ENCODE data around the gene BCL11A. TPM values are rescaled to one million over a fixed set of nuclear protein-coding genes. Genes with fewer than 3 reads are reported as not detected.

Gene BCL11A
- total and polyA plus RNA-seq, 9 donors: 0.81 to 5.7 (median 3.2) TPM; not detected in 1

DNA sequence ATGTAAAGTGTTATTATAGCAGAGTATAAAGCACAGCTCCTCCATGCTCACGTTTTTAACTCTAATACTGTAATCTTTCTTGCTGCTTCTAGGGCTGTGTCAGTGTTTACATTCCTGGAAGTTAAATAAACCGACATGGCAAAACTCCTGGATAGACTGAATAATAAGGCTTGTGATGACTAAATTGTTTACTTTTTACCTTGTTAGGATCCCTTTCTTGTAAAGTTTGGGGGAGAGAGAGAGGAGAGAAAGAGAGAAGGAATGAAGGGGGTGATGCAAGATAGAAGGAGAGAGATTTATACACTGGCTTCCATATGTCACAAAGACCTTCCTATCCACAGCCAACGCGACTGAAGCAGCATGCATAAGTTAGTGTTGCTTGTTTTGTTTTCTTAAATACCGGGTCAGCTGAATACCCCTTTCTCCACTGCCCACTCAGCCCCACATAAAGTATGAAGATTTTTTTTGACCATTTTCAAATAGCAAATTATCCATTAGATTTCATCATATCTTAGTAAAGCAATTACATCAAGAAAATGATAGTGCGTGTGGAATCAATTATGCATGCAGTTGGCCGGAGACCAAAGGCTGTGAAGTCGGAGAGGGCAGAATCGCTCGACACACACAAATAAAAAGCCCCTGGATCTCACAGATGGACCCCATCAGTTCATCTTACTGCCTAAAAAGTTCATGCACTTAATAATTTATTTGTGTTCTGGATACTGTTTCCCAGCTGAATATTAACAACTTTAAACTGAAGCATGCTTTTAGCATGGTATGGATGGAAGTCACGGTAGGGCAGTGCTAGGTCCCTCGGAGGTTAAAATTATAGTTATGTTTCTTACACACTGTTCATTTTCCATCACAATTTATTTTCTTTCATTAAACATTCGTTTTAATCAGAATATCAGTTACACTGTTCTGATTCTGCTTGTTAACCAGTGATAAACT is 20.1 kb downstream of the BCL11A start:
- H3K27ac ChIP-seq: no peak overlapping the region
- H3K4me1 ChIP-seq (ENCODE audit: insufficient read depth): no peaks in the 10 kb centered on the region
- H3K36me3 ChIP-seq: no peaks in the 10 kb centered on the region
- TF ChIP-seq, protein P1, sequence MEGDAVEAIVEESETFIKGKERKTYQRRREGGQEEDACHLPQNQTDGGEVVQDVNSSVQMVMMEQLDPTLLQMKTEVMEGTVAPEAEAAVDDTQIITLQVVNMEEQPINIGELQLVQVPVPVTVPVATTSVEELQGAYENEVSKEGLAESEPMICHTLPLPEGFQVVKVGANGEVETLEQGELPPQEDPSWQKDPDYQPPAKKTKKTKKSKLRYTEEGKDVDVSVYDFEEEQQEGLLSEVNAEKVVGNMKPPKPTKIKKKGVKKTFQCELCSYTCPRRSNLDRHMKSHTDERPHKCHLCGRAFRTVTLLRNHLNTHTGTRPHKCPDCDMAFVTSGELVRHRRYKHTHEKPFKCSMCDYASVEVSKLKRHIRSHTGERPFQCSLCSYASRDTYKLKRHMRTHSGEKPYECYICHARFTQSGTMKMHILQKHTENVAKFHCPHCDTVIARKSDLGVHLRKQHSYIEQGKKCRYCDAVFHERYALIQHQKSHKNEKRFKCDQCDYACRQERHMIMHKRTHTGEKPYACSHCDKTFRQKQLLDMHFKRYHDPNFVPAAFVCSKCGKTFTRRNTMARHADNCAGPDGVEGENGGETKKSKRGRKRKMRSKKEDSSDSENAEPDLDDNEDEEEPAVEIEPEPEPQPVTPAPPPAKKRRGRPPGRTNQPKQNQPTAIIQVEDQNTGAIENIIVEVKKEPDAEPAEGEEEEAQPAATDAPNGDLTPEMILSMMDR (IDR thresholded peaks at IDR 0.05): no peak
- no peak for TF ChIP-seq EP300 (IDR thresholded peaks at IDR 0.05)
- no peak for TF ChIP-seq POLR2A (IDR thresholded peaks at IDR 0.05)
- no peaks in the 10 kb centered on the region for H3K9me3 ChIP-seq
- 20 to 29% (median 25%) methylated on average over 13 of the region's 13 CpGs for WGBS, 3 donors
- no peak overlapping the region for H3K4me3 ChIP-seq
- no peak for DNase-seq
- intact Hi-C loops (cut with DNase I): no loop called here
- H3K27me3 ChIP-seq: no peaks in the 10 kb centered on the region

DNA sequence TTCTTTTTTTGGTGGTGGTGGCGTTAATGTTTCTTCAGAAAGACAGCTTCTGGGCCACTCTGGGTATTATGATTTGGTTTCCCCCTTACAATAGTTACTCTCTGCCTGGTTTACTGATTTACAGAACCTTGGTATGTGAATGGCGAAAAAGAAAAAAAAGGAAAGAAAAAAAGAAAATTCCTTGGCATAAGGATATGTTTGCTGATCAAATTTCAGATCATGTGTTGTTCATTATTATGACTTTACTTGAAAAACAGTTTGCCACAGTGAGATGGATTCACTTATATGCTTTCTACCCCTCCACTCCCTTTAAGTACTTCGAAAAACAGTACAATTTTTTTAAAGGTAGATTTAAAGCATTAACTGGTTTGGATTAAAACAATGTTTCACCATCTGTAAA is 21.0 kb downstream of the BCL11A start:
- TF ChIP-seq EP300 (IDR thresholded peaks at IDR 0.05) (no peak), POLR2A (IDR thresholded peaks at IDR 0.05) (no peak)
- TF ChIP-seq, protein P1 (IDR thresholded peaks at IDR 0.05): no peak
- 60 to 73% (median 73%) methylated on average over 3 of the region's 3 CpGs for WGBS, 3 donors
- Histone ChIP-seq H3K36me3 (no peaks in the 10 kb centered on the region), H3K27ac (no peak overlapping the region), H3K4me1 (ENCODE audit: insufficient read depth) (no peaks in the 10 kb centered on the region), H3K4me3 (no peak overlapping the region), H3K27me3 (no peaks in the 10 kb centered on the region), H3K9me3 (no peaks in the 10 kb centered on the region)
- intact Hi-C loops (cut with DNase I): no loop called here
- DNase-seq: no peak

DNA sequence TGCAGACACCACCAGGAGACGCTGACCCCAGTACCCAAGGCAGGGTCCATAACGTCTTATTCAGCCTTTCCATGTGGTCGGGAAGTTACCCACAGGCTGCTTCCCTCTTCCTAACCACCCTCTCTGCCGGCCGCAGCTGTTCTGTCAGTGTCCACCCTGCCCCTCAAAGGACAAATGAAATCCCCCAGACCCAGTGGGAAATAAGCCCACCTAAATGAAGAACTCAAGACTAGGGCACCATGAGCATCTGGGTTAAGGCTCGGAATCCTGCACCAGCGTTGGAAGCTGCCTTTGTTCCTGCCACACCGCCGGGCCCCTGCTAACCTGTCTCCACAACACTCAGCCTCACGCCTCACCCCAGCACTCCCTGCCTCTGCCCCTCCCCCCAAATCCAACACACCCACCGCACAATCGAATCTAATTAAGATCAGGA is 21.7 kb downstream of the BCL11A start:
- Histone ChIP-seq H3K4me3 (no peak overlapping the region), H3K36me3 (no peaks in the 10 kb centered on the region), H3K27me3 (no peaks in the 10 kb centered on the region), H3K27ac (no peak overlapping the region), H3K4me1 (ENCODE audit: insufficient read depth) (no peaks in the 10 kb centered on the region), H3K9me3 (no peaks in the 10 kb centered on the region)
- intact Hi-C loops (cut with DNase I): no loop called here
- no peak for TF ChIP-seq EP300 (IDR thresholded peaks at IDR 0.05)
- TF ChIP-seq POLR2A (IDR thresholded peaks at IDR 0.05): no peak
- TF ChIP-seq, protein P1 (IDR thresholded peaks at IDR 0.05): no peak
- no peak for DNase-seq
- 91 to 95% (median 92%) methylated on average over 12 of the region's 12 CpGs for WGBS, 3 donors

DNA sequence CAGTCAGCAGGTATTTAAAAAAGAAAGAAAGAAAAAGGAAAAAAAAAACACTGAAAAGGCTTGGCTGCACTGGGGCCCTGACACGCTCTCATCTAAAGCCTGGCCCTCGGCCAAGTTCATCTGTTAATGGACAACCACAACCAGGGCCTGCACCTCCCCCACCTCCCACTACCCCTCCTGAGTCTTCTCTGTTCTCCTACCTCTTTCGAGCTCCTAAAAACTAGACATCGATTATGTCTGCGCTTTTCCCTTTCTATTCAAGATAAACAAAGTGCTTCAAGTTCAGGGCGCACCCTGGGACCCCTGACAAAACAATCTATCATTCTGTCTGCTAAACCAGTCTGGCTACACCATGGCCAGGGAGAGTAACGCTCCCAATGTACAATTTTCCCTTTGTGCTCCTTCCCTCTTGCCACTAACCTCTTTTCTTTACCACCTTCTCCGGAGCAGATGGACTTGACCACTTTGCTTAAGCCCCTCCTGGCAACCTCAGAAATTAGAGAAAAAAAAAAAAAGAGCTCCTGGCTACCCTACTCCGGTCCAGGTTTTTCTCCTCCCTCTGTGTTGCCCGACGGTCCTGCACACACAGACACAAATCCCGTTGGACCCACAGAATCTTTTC is 22.7 kb downstream of the BCL11A start:
- H3K9me3 ChIP-seq: no peaks in the 10 kb centered on the region
- 40 to 57% (median 53%) methylated on average over 12 of the region's 12 CpGs for WGBS, 3 donors
- no peaks in the 10 kb centered on the region for H3K27me3 ChIP-seq
- H3K36me3 ChIP-seq: no peaks in the 10 kb centered on the region
- H3K4me3 ChIP-seq: no peak overlapping the region
- no peaks in the 10 kb centered on the region for H3K4me1 ChIP-seq (ENCODE audit: insufficient read depth)
- intact Hi-C loops (cut with DNase I): no loop called here
- peak in 1 of 5 donors; percentile 50 for DNase-seq
- no peak overlapping the region for H3K27ac ChIP-seq
- no peak for TF ChIP-seq EP300 (IDR thresholded peaks at IDR 0.05)
- TF ChIP-seq, protein P1 (IDR thresholded peaks at IDR 0.05): no peak
- TF ChIP-seq POLR2A (IDR thresholded peaks at IDR 0.05): no peak
